HPDE6-E6E7 (cell line): ENCODE results near the gene SHB.
A peak's percentile ranks its signal among the peaks of the same experiment; 100 is the strongest.

Source experiments
- DNase-seq: peaks from one replicate; pipeline ENCODE4 v3.0.0; 2011; ENCODE audit warnings: missing footprints; ENCODE audit errors: extremely low spot score

Gene SHB

DNA sequence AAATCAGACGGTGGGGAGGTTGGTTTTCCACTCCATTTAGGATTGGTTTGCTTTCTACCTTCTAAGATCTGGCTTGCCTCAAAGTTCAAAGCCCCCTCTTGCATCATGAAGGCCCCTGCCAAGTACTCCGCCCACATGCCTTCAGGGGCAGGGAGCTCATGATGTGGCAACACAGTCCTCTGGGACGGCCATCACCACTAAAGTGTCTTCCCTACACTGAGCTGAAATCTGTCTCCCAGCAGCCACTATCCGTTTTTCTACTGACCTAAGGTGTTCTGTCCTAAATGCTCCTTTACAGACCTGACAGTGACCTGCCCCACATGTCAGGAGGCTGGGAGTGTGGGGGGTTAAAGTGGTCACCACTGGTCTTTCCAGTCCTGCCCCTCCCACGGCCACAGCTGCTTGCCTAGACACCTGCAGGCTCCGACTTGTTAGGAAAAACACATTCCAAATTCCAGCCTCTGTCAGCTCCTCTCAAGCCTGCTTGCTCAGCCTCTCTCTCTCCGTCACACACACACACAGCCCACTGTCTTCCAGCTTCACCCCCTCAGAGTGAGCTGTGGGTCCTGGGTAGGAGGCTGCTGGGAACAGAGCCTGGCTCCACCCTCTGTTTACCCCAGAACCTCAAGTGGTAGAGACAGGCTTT is 44.9 kb downstream of the SHB start:
- DNase-seq, result no peak

DNA sequence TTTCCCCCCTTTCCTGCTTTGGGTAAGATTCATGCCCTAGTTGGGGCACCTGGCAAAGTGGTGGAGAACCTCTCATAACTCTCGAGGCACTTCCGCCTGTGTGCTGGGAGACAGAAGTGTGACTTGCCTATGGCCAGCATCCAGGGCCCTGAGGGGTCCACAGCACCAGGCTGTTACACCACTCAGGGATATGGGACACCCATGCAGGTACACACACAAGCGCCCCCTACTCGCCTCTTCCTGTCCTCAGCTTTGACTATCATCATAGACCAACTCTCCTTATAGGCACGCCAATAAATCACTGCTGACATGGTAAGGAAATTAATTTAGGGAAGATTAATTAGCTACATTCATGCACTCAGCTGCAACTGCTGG is 45.4 kb downstream of the SHB start:
- no peak for DNase-seq

- no peak for DNase-seq
Observed at GRCh38 chr9:38022995-38023394, 46.0 kb downstream of the SHB start.

- no peak for DNase-seq
Observed at GRCh38 chr9:38022203-38022895, 46.7 kb downstream of the SHB start.

DNA sequence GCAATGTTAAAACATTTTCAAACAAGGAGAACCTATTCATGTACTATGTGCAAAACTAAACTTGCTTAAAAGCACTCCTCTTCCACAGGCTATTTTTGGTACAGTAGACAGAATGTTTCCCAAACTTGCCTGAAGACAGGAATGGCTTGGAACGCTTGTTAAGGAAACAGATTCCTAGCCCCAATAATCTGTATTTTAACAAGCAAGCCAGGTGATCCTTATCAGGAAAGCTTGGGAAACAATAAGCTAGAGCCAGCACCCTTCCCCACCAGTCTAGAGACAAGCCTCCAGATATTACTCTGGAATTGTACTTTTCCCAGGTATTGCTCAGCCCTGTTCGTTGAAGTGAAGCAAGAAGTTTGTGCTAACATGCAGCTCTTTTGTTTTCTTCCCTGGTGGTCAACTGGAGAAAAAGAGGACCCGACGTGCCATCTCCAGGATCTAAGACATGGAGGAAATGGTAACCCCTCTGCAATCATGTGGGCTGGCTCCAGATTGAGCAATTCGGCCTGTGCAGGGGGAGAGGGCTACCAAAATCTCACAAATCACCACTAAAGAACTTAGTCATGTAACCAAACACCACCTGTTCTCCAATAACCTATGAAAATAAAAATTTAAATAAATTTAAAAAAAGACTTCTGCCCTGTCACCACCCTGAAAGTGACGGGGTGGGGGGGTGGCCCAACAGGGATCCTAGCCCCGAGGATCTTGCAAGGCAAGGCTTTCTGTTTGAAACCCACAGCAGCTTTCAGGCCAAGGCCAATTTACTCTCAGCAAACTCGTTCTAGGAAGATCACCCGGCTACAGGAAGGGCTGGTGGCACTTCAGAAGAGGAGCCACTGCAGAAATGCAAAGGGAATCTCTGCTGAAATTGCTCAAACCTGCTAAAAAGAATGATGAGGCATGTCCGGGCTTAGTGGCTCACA is 48.6 kb downstream of the SHB start:
- no peak for DNase-seq

DNA sequence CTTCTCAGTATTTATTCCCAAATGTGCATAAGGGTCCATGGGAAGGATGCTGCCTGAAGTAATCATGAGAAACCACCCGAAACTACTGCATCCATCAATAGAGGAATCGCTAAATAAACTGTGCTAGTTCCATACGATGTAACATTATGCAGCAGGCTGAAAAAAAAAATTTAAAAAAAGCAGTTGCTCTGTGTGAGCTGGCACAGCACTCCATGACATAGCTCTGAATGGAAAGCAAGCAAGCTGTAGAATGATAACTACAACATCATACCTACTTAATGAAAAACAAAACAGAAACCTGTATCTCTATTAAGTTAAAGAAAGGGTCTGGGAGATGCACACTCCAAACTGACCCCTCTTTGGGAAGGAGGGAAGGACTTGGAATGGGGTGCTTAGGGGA is 49.3 kb downstream of the SHB start:
- no peak for DNase-seq

- peak; percentile 61 for DNase-seq
Observed at GRCh38 chr9:38018958-38019602, 49.9 kb downstream of the SHB start.

- DNase-seq, result no peak
Observed at GRCh38 chr9:38018241-38018957, 50.6 kb downstream of the SHB start.

- DNase-seq, result no peak
Observed at GRCh38 chr9:38017885-38018186, 51.2 kb downstream of the SHB start.

GRCh38 chr9:38017149-38017884 is 51.7 kb downstream of the SHB start:
- DNase-seq, result no peak

- no peak for DNase-seq
Observed at GRCh38 chr9:38016375-38017135, 52.5 kb downstream of the SHB start.

DNA sequence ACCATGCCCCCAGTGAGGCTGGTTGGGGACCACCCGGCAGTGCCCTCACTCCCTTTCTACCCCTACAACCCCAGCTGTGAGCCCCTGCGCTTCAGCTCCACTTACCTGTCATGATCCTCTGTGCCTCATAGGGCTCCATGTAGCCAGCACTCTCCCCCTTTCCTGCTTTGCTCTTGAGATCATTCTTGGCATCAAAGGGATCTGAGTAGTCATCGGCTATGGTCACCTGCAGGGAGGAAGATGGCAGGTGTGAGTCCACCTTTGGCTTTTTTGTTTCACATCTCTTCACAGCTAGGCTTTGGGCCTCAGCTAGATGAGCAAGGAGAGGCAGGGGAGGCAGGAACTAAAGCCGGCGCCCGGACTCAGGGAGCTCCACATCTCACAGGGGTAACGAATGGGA is 53.1 kb downstream of the SHB start:
- no peak for DNase-seq

- DNase-seq, result no peak
Observed at GRCh38 chr9:38015266-38015665, 53.8 kb downstream of the SHB start.

DNA sequence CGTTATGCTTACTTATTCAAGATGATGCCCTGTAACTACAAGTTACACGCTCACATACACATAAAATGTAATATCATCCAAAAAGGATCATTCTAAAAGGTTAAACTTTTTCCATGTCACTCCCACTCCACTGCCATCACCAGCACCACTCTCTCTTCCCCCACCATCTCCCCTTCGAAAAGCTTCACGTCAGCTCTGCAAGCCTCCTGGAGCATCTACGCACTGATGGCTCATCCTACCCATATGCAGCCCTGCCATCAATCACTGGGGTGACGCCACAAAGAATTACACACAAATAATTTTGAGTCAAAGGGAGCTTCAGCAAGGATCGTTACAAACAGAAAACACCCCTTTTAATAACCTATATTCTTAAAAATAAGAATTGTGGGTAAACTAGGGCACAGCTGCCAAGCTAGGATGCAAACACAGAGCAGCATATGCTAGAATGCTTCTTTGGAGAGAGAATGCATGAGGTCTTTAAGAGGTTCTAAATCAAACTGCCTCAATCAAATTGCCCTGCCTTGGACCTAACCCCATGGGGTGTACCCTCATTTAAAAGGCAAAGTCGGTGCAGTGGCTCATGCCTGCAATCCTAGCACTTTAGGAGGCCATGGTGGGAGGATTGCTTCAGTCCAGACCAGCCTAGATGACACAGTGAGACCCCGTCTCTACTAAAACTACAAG is 56.1 kb downstream of the SHB start:
- DNase-seq, result no peak

DNA sequence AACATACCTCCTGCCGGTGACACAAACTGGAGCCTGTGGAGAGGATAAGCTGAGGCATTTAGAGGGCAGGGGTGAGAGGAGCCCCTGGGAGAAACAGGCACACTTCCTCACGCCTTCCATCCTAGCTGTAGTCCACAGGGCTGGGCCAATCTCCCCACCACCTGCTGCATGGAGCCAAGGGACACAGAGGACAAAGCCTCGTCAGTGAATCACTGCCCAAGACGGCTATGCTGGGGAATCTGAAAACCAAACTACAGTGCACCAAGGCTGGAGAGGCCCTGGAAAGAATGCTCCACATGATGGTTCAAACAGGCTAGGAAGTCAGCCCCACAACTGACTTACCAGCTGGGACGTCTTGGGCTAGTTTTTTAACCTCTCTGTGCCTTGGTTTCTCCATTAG is 57.0 kb downstream of the SHB start:
- no peak for DNase-seq

- DNase-seq, result no peak
Observed at GRCh38 chr9:38010918-38011704, 57.9 kb downstream of the SHB start.

DNA sequence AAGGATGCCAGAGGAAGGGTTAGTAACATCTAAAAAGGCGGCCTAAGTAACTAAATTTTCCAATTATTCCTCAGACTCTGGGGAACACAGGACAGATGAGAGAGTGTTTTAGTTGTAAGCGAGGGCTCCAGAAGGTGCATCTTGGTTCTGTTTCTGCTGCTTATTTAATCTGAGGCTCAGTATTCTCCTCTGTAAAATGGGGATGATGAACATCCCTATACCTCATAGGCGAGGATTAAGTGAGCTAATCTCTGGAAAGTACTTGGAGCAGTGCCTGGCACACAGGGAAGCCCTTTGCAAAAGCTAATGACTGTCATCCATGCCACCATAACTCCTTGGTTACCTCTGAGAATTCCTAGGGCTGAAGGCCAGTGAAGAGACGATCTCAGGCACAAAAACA is 59.0 kb downstream of the SHB start:
- no peak for DNase-seq

DNA sequence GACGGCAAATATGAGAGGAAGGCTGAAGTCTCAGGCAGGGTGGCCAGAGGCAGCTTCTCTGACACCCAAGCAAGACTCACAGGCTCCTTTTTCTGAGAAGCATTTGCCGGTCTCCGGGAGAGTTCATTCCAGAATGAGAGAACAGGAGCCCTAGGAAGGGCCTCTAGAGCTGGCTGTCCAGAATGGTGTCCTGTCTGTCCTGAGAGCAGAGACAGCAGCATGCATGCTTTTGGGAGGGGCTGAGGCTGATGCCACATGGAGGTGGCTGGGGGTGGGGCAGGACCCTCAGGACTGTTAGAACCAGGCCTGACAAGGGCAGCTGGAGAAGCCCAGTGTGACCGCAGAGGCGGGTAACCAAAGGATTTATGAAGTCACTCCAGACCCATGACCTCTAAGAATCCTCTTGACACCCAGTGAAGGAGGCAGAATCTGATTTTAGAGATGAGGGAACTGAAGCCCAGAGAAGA is 60.0 kb downstream of the SHB start:
- no peak for DNase-seq
